Urinary bladder (tissue), 4 donors: ENCODE results near the gene ULBP1. TPM values are rescaled to one million over a fixed set of nuclear protein-coding genes. Genes with fewer than 3 reads are reported as not detected.
A peak's percentile ranks its signal among the peaks of the same experiment; 100 is the strongest.
"Not testable (repeated sequence)": the region's sequence is repeated elsewhere in the genome, so short reads cannot be mapped to it uniquely, and the experiment has no call there.

Experiments used
- DNase-seq: peaks from one replicate; pipeline ENCODE4 v3.0.0-alpha.2; 2015; ENCODE audit errors: extremely low spot score
- H3K27ac ChIP-seq: one replicate; pipeline ENCODE4 v1.5.1; 2013; ENCODE audit warnings: low read depth, mild to moderate bottlenecking, moderate library complexity
- H3K36me3 ChIP-seq: one replicate; pipeline ENCODE4 v1.6.1; 2013; ENCODE audit warnings: mild to moderate bottlenecking, moderate library complexity; ENCODE audit not compliant: insufficient read depth
- H3K4me1 ChIP-seq: one replicate; pipeline ENCODE4 v1.6.1; 2013; ENCODE audit warnings: mild to moderate bottlenecking, moderate library complexity; ENCODE audit not compliant: insufficient read depth
- H3K4me3 ChIP-seq: one replicate; pipeline ENCODE4 v1.5.1; 2013; ENCODE audit warnings: low read depth, low read length
- WGBS: extraction: QIAGEN DNeasy Blood & Tissue Kit; methylation state at CpG from one replicate; pipeline ENCODE4 v1.1.7; 2013; 5-methylcytosine and 5-hydroxymethylcytosine counted together
- polyA plus RNA-seq: library from polyadenylated mRNA; stranded (reverse); fragments of 200-250 nt; gene quantifications from one replicate; pipeline ENCODE4 v1.2.3, GENCODE V29; 2013
- total RNA-seq: library from RNA; depleted of rRNA; stranded (reverse); fragments of >200 nt; gene quantifications from one replicate; pipeline ENCODE4 v1.2.3, GENCODE V29; 2014
- donor health status: healthy with polysubstance abuse.
- donor health status: healthy.

Gene ULBP1
- total and polyA plus RNA-seq, 2 donors = 0.03 to 0.16 TPM

DNA sequence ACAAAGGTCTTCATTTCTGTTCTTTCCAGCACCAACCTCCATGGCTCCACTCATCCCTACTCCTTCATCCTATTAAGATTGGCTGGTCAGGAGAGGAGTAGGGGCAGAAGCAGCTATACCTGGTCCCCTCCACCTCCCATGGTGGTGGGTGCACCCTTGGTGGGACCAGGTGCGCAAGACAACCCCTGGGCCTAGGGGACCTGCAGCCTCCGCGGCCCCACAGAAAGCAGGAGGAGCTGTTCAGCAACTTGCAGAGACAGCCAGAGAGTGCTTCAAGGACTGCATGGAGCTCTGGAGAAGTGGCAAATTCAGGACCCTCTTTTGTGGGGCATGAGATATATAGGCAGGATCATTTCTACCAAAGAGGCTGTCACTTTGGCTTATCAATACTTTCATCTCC lies 12.1 kb upstream of the ULBP1 start:
- H3K36me3 ChIP-seq = no peaks in the 10 kb centered on the region
- H3K27ac ChIP-seq = no peak overlapping the region
- no peak for DNase-seq
- no peaks in the 10 kb centered on the region for H3K4me1 ChIP-seq
- 74% methylated on average over 3 of the region's 3 CpGs for WGBS
- no peak overlapping the region for H3K4me3 ChIP-seq

DNA sequence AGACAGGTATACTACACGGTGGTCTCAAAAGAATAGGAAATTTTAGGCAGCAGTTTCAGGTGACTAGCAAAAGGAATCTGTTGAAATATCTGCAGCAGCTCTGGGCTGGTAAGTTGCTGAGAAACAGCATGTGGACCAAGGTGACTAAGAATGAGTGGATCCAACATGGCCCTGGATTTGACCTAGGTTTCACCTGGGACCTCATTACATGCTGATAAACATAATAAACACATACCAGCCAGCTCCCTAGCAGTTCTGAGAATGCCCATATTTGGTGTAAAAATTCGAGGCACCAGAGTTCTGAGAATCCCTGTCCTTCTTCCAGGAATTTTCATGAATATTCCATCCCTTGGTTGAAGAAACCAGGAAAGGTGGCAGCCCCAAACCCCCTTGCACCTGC lies 10.4 kb upstream of the ULBP1 start:
- DNase-seq = not testable (repeated sequence)

GRCh38 chr6:149953934-149954327 lies 9.8 kb upstream of the ULBP1 start:
- DNase-seq, H3K4me1 ChIP-seq, H3K36me3 ChIP-seq, H3K4me3 ChIP-seq, H3K27ac ChIP-seq: not testable (repeated sequence)
- 4% methylated on average over 3 of the region's 10 CpGs for WGBS

More for the DNA sequence above, 10.4 kb upstream of the ULBP1 start:
- H3K27ac ChIP-seq, H3K36me3 ChIP-seq, H3K4me3 ChIP-seq, H3K4me1 ChIP-seq: not testable (repeated sequence)
- WGBS = 23% methylated on average over 2 of the region's 2 CpGs

GRCh38 chr6:149954328-149954983 lies 9.3 kb upstream of the ULBP1 start:
- not testable (repeated sequence) for H3K4me1 ChIP-seq, H3K27ac ChIP-seq, H3K36me3 ChIP-seq, H3K4me3 ChIP-seq, DNase-seq
- WGBS = 3% methylated on average over 33 of the region's 53 CpGs

DNA sequence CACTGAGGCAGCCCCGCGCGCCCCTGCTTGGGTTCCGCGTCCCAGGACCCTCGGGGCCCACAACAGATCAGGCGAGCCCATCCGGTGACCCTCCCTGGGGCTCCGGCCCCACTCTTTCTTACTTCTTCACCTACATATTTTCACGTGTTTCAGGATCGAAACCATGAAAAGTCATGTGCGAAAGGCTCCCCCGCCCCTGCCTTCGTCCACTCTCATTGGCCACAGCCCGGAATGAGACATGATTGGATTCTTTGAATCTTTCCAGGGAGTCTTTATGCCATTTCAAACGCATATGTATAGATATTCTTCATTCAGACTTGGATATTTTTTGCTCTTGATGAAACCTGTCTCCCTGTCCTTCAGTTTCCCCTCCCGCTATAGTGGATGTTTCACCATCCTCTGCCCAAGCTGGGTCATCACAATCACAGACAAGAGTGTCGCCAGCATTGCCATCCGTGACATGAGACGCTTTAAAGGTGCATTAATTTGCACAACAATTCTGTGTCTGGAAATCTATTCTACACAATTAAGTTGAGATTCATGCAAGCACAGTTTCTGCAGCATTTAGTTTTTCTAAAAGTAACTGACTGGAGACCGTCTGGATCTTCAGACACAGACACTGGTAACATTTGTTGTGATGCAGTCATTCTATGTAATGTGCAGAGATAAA lies 8.6 kb upstream of the ULBP1 start:
- DNase-seq, H3K4me3 ChIP-seq, H3K4me1 ChIP-seq, H3K27ac ChIP-seq, H3K36me3 ChIP-seq: not testable (repeated sequence)
- WGBS = 12% methylated on average over 13 of the region's 21 CpGs

DNA sequence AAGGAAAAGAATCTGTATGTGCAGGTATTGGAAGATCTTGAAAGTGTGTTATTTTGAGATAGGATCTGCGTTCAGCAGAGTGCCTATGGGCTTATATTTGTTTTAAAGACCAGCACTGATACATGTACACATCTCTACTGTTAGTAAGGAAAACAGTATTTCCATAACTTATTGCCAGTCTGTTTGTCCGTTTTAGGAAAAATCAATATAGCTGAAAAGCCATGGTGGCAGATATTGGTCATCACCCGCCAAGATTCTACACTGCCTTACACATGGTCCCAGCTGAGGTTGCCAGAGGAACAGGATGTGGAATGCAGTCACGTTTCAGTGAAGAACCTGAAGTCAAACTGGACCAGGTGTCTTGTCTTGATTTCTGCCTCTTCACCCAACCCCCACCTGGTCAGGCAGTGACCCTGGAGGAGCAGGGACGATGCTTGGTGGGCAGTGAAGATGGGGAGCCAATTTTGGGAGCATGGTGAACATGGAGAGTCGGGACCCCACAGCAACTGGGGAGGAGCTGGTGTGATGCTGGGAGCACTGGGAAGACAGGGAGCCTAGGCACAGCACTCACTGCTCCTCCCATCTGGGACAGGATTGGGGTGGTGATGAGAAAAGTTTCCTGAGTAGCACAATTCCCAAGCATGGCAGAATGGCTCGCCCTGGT lies 8.0 kb upstream of the ULBP1 start:
- WGBS = 39% methylated on average over 7 of the region's 7 CpGs
- H3K27ac ChIP-seq, H3K36me3 ChIP-seq, DNase-seq, H3K4me3 ChIP-seq, H3K4me1 ChIP-seq: not testable (repeated sequence)

DNA sequence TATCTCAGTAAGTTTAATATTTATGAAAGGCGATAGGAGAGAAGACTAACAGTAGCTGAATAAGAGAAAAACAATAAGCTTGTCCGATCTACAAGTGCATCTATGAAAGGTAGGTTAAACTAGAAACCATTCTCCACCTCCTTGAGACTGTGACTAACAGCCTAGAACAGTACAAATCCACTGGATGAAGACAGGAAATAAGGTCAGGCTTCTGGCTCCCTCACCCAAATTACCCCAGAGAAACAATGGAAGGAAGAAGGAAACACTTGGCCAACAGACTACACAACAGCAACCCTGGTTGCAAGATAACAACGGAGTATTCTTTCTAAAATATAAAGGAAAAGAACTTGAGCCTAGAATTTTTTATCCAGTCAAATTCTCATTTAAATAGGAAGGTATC lies 5.6 kb upstream of the ULBP1 start:
- H3K27ac ChIP-seq, H3K4me1 ChIP-seq, DNase-seq, H3K4me3 ChIP-seq, H3K36me3 ChIP-seq: not testable (repeated sequence)
- WGBS = 50% methylated on average over 3 of the region's 3 CpGs

GRCh38 chr6:149959806-149960205 lies 3.9 kb upstream of the ULBP1 start:
- not testable (repeated sequence) for H3K27ac ChIP-seq, H3K4me1 ChIP-seq, H3K4me3 ChIP-seq, DNase-seq, H3K36me3 ChIP-seq
- 70% methylated on average over 3 of the region's 4 CpGs for WGBS

GRCh38 chr6:149960488-149960887 lies 3.3 kb upstream of the ULBP1 start:
- no peak overlapping the region for H3K27ac ChIP-seq
- no peak overlapping the region for H3K4me3 ChIP-seq
- H3K36me3 ChIP-seq = no peaks in the 10 kb centered on the region
- DNase-seq = no peak
- 75% methylated on average over 6 of the region's 6 CpGs for WGBS
- no peaks in the 10 kb centered on the region for H3K4me1 ChIP-seq

- H3K4me1 ChIP-seq = no peaks in the 10 kb centered on the region
- H3K4me3 ChIP-seq = no peak overlapping the region
- no peaks in the 10 kb centered on the region for H3K36me3 ChIP-seq
- 72% methylated on average over 6 of the region's 6 CpGs for WGBS
- no peak for DNase-seq
- no peak overlapping the region for H3K27ac ChIP-seq
Observed at GRCh38 chr6:149961728-149962425, 1.9 kb upstream of the ULBP1 start.

DNA sequence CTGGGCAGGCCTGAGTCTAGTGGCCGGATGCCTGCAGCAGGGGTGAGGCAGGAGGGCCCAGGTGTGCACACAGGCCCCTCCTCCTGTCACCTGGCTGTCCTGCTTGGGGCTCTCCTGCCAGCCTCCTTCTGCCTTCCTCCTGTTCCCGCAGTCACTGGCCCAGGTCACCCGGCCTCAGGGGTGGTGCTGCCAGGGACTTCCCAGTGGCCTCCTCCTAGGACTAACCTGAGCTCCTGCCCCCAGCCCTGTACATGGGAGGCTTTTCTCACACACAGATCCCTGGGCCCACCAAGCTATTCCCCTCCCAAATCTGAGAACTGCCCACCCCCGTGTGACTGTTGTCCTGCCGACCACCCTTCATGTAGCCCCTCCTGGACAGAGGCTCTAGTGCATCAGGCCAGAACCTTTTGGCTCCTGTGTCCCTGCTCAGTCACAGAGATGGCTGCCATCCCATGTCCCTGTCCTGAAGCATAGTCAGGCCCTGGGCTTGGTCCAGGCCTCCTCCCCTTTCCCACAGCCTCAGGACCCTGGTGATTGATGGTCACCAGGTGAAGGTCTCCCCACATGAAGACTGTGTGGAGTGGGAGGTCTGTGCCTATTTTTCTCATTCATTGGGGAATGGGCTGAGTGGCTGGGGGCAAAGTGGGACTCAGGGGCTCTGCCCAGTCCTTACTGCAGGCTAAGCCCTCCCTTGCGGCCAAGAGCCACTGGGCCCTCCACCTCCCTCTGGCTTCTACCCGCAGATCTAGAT lies 1.1 kb upstream of the ULBP1 start:
- WGBS = 74% methylated on average over 7 of the region's 7 CpGs
- DNase-seq = no peak
- Histone ChIP-seq H3K36me3 (no peaks in the 10 kb centered on the region), H3K4me1 (no peaks in the 10 kb centered on the region), H3K4me3 (no peak overlapping the region), H3K27ac (no peak overlapping the region)

DNA sequence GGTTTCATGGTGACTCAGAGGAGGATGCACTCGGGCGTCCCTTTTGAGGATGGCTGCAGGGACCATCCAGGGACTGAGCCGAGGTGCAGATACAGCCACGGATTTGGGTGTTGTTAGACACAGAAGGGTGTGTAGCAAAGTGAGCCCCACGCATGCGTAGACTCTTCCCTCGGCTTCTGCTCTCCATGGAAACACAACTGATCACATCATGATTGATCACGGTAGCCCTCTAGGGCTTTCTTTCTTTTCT lies 606 bp upstream of the ULBP1 start:
- no peak for DNase-seq

GRCh38 chr6:149964308-149965193 lies 808 bp downstream of the ULBP1 start:
- Histone ChIP-seq H3K4me3 (peak overlapping the region; percentile 44), H3K27ac (no peak overlapping the region), H3K36me3 (no peaks in the 10 kb centered on the region), H3K4me1 (no peaks in the 10 kb centered on the region)
- DNase-seq = no peak
- 2% methylated on average over 103 of the region's 103 CpGs for WGBS

More for the DNA sequence above, 606 bp upstream of the ULBP1 start:
- H3K4me1 ChIP-seq = no peaks in the 10 kb centered on the region
- H3K36me3 ChIP-seq = no peaks in the 10 kb centered on the region
- 22% methylated on average over 8 of the region's 8 CpGs for WGBS
- H3K27ac ChIP-seq = no peak overlapping the region
- peak overlapping the region; percentile 44 for H3K4me3 ChIP-seq
